ENCODE measurements around the gene COL8A1.

COL8A1 gene

GRCh38 chr3:99757966-99758365 is 119.6 kb downstream of the COL8A1 start:
- no peak for DNase-seq (ENCODE audit: low read depth in 2 of 2, low spot score in 1 of 2)

GRCh38 chr3:99758502-99759177 is 120.2 kb downstream of the COL8A1 start:
- no peak for DNase-seq (ENCODE audit: low read depth in 2 of 2, low spot score in 1 of 2)

- DNase-seq (ENCODE audit: low read depth in 2 of 2, low spot score in 1 of 2), result no peak
These were observed 121.6 kb downstream of the COL8A1 start for GRCh38 chr3:99760031-99760430.

DNA sequence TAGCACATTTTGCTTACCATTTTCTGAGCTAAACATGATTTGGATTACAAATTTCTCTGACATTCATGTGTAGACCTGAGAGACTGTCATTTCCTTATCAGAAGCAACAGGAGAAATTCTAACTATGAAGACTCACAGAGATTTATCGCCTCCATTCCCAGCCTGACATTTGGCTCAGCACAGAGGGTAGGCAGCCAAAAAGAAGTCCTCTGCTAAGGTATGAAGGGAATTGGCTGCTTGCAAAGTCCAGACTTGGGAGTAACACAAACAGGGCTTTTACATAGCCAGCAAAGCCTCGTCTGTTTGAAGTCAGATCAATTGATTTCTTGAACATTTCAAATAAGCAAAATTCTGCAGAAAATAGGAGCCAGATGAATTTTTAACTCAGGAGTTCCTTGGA is 122.2 kb downstream of the COL8A1 start:
- no peak for DNase-seq (ENCODE audit: low read depth in 2 of 2, low spot score in 1 of 2)

DNA sequence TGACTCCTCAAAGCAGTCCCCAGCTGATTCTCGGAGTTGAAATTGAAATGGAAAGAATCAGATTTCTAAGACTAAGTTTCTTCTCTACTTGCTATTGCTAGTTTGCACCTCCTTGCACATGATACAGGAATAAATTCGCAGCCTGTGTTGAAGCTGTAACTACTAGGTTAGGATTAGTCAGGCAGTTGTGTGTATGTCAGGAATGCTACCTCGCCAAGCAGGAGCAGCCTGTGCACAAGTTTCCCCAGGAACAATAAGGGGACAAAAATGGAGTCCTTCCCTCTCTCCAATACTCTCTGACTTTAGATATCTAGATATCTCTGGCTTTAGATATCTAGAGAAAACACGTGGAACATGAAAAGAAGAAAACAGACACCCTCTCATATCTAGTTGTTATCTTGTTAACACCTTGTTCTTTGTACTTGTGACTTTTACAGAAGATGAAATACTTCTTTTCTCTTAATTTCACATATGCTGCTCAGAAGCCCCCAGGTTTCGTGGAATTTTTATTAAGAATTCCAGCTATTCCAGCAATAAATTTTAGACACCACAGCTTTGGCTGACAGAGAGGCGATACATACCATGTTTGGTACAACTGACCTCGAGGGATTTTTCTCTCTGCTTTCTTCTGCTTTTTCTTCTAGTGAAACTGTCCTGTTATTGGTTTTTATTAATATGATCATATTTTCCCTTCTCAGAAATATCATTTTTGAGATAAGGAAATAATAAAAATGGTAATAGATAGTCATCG is 123.2 kb downstream of the COL8A1 start:
- DNase-seq (ENCODE audit: low read depth in 2 of 2, low spot score in 1 of 2), result no peak

DNA sequence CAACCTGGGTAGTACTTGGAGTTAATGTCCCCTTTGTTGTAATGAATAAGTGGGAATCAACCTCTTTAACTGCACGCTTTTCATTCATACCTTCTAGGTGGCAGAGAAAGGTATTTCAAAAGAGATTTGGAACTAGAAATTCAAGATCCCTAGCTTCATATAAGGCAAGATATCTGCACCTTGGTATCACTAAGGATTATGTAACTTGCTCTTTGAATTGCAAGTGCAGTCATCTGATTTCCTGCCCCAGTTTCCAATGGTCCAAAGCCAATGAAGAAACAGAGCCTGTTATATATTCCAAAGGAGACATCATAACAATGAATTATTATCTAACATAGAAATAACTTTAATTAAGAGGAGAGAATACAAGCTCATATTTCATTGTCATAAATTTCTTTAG is 124.5 kb downstream of the COL8A1 start:
- DNase-seq (ENCODE audit: low read depth in 2 of 2, low spot score in 1 of 2), result no peak

DNA sequence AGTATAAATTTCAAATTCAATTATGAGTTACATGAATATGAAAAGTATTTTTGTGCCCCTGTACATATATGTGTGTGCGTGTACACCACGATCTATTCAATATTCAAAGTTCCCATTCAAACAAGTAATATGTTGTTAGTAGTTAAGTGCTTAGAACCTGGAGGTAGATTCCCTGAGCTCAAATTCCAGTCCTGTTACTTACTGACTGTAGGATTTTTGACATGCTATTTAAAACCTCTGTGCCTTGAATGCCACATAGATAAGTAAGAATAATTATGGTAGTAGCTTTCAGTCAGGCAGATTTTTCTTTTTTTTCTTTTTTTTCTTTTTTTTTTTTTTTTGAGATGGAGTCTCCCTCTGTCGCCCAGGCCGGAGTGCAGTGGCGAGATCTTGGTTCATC is 126.0 kb downstream of the COL8A1 start:
- DNase-seq (ENCODE audit: low read depth in 2 of 2, low spot score in 1 of 2), result no peak

DNA sequence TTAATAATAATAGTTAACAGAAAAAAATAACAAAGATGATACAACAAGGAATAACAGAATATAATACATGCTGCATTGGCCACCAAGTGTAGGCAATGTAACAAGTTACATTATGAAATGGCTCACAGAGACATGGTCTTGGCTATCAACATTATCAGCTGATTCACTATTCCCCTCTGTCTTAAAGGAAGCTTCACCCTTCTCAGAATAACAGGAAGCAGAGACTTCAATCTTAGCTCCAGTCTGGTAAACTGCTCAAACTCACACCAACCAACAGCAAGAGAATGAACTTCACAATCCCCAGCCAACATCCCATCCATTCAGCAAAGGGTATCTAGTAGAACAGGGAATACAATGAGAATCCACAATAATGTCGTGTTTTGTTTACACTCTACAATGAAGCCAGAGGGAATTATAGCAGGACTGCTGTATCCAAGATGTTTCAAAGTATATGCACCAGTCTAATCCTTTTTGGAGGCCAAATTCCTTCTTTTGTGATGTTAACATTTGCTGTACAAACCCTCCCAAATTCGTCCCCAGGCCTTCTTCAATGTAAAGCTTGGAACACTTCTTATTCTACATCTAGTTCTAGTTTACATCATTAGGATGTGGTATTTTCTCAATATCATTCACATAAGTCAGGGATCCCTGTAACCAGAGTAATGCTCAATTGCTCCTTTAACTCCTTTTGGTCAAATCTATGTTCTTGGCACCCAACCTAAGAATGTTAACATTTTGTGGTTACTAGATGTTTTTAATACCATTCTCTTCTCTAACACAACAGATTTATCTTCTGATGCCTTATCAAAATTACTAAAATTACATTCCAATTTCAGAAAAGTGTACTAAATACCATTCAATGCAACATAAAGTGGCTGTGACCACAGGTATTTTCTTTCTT is 126.9 kb downstream of the COL8A1 start:
- no peak for DNase-seq (ENCODE audit: low read depth in 2 of 2, low spot score in 1 of 2)

- no peak for DNase-seq (ENCODE audit: low read depth in 2 of 2, low spot score in 1 of 2)
These were observed 128.9 kb downstream of the COL8A1 start for GRCh38 chr3:99767291-99767690.

- no peak for DNase-seq (ENCODE audit: low read depth in 2 of 2, low spot score in 1 of 2)
These were observed 129.7 kb downstream of the COL8A1 start for GRCh38 chr3:99768126-99768525.

- no peak for DNase-seq (ENCODE audit: low read depth in 2 of 2, low spot score in 1 of 2)
These were observed 130.6 kb downstream of the COL8A1 start for GRCh38 chr3:99768808-99769501.

DNA sequence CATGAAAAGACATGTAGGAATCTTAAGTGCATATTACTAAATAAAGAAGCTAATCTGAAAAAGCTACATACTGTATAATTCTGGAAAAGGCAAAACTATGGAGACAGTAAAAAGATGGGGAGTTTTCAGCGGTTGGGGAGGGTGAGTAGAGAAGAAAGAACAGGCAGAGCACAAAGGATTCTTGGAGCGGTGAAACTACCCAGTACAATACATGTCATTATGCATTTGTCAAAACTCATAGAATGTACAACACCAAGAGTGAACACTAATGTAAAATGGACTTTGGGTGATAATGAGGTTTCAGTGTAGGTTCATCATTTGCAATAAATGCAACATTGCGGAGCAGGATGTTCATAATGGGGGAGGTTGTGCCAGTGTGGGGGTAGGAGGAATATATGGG is 133.8 kb downstream of the COL8A1 start:
- no peak for DNase-seq (ENCODE audit: low read depth in 2 of 2, low spot score in 1 of 2)

DNA sequence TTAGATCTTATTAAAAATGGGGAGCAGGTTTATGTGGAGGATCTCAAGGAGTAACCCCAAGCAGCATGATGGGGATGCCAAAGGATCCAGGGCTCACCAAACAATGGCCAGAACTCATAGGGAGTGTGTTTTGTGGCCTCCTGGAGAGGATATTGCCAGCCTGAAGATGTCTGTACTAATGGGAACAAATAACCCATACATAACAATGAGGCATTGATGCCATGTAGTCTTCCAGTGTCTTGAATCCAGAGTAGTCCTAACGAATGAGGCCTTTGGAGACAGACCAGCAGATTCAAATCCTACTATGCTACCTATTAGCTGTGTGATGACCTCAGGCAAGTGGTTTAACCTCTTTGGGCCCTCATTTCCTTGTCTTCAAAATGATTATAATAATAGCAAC is 134.3 kb downstream of the COL8A1 start:
- no peak for DNase-seq (ENCODE audit: low read depth in 2 of 2, low spot score in 1 of 2)

DNA sequence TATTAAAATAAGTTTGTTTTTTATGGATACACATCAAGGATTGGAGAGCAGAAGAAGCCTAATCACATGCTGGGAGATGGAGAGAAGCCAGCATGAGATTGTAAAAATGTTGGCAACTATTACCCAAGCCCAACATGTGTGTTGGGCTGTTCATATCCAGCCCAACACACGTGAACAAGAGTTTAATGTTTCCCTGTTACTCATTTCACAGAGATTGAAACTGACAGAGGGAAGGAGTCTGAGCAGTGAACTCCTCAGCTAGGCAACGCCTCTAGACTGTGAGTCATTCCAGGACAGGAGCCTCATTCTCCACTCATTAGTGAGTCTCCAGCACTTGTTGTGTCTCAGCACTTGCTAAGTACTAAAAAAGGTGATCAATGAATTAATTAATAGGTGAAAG is 136.1 kb downstream of the COL8A1 start:
- DNase-seq (ENCODE audit: low read depth in 2 of 2, low spot score in 1 of 2), result no peak

DNA sequence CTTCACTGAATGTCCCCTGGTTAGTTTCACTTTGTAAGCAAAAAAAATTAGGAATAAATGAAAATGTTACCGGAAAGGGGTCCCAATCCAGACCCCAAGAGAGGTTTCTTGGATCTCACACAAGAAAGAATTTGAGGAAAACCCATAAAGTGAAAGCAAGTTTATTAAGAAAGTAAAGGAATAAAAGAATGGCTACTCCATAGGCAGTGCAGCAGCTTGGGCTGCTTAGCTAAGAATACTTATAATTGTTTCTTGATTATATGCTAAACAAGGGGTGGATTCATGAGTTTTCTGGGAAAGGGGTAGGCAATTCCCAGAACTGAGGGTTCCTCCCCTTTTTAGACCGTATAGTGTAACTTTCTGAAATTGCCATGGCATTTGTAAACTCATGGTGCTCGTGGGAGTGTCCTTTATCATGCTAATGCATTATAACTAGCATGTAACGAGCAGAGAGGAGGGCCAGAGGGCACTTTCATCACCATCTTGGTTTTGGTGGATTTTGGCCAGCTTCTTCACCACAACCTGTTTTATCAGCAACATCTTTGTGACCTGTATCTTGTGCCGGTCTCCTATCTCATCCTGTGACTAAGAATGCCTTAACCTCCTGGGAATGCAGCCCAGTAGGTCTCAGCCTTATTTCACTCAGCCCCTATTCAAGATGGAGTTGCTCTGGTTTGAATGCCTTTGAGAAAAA is 138.3 kb downstream of the COL8A1 start:
- no peak for DNase-seq (ENCODE audit: low read depth in 2 of 2, low spot score in 1 of 2)

DNA sequence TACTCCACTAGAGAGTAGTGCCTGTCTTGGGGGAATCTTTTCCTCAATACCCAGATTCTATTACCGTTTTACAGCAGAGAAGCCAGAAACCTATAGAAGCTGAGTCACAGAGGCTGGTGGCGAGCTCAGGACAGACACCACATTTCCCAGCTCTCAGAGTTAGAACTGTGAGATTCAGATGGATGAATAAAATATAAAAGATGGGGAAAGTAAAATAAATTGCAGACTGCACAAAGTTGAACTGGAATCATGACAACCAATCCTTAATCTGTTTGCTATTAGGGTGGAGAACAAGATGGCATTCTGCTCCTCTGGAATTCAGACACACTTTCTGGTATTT is 138.8 kb downstream of the COL8A1 start:
- no peak for DNase-seq (ENCODE audit: low read depth in 2 of 2, low spot score in 1 of 2)

GRCh38 chr3:99777708-99778107 is 139.3 kb downstream of the COL8A1 start:
- DNase-seq (ENCODE audit: low read depth in 2 of 2, low spot score in 1 of 2), result no peak

DNA sequence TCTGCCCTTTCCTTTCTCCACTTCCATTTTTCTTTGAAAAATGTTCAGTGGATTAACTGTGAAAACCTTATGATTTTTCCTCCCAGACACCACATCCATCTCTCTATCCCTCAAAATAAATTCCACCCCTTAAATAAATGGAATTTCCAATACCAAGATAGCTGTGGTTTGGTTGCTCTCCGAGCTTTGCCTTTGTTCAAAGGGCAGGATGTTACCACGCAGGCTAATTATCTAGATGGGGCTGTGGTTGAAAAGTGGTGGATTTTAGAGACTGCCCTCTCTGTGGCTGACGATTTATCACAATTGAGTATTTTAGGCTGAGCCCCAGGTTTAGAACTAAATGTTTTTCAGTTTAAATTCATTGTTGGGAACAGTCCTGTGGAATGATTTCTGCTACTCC is 142.4 kb downstream of the COL8A1 start:
- DNase-seq (ENCODE audit: low read depth in 2 of 2, low spot score in 1 of 2), result no peak

- no peak for DNase-seq (ENCODE audit: low read depth in 2 of 2, low spot score in 1 of 2)
These were observed 143.4 kb downstream of the COL8A1 start for GRCh38 chr3:99781761-99782160.

DNA sequence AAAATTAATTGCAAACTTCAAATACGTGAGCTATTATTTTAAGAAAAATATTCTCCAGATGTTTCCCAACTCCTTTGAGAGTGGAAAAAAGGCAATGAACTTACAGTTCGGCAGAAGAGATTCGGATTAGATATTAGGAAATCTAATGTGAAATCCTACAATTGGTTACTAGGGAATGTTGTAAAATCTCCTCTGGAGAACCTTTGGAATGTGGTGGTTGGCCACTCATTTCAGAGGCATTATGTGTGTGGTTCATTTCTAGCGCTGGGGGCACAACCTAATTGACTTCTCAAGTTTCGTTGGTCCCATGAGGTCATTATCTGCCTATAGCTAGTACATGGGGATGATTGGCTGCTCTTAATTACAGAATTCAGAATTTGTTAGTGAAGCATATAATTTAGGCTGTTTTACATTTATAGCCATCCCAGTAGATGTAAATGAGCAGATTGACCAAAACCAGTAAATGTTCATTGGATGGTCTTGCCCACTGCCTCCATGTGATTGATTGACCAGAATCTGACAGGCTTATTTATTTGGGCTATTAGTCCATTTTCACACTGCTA is 144.7 kb downstream of the COL8A1 start:
- no peak for DNase-seq (ENCODE audit: low read depth in 2 of 2, low spot score in 1 of 2)
